Stimulated activated CD8-positive, alpha-beta memory T cell treated with anti-CD3 and anti-CD28 coated beads, Interleukin-15, amount 100 ng/mL, for 4 hours (primary cell): ENCODE results near the gene TCF7.

Experiments
- DNase-seq, 2 donors: peaks; one replicate each; pipeline ENCODE4 v3.0.0-alpha.2; 2020; ENCODE audit warnings: low read depth in 2 of 2

The TCF7 gene

GRCh38 chr5:134090522-134090921, 24.0 kb upstream of the TCF7 start:
- DNase-seq = no peak

DNA sequence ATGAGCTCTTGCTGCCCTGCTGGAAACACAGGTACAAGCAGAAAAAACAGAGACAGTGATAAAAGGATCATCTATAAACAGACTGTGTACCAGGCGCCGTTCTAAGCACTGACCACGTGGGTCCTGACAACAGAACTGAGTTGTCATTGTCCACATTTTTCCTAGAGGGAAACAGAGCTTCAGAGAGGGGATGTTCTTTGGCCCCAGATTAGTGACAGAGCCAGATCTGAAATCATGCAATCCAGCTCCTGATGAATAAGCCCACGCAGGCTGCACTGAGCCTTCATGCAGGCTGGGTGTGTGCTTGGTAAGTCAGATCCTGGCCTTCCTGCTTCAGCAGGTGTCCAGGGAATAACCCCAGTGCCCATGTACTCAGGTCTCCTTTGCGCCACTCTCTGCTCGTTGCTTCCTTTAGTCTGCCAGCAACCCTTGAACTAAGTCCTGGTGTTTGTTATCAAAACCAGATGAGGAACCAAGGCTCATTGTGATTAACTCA, 22.8 kb upstream of the TCF7 start:
- no peak for DNase-seq

GRCh38 chr5:134092875-134093274, 21.6 kb upstream of the TCF7 start:
- no peak for DNase-seq

DNA sequence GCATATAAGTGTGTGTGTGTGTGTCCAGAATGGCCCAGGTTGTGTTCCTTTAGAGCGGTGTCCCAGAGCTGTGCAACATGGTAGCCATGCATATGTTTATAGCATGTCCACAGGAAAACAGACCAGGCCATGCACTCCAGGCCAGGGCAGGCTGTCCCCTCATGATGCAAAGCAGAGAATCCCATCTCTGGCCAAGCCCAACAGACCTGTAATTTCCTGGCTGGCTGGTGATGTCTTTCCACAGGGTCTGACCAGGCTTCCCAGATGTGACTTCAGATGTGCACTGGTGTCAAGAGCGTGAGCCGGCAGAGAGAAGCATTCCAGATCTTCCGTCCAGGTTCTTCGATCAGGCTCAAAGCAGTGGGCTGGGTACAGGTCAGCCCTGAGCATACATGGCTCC, 21.1 kb upstream of the TCF7 start:
- no peak for DNase-seq

- no peak for DNase-seq
Measured at GRCh38 chr5:134095293-134095692, 19.2 kb upstream of the TCF7 start.

DNA sequence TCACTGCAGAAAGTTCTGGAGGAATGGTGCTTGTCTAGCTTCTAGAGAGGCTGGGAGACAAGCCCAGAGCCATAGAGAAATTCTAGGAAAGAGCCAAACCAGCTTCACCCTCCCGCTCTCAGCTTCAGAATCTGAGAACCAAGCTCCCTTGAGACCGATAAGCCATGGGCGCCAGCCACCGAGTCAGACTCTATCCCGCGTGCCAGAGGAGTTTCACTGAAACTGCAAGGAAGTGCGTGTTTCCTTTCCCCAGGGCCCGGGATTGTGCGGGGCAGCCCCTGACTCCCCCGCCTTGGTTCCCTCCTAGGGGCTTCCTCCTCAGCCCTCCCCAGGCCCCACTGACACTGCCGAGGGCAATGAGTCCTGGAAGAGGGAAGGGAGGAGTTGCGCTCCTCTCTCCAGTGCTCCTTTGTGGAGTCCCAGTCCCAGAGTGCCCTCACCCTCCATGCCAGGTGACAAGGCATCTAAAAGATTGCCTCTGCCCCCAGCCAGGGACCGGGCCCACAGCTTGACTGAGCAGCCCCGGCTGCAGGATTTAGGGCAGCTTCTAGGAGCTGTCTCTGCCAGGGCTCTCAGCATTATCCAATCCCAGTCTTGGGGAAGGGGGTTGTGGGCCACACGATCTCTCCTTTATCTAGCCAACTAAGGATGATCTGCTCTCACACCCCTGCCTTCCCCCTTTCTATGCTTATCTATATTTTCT, 18.4 kb upstream of the TCF7 start:
- DNase-seq = no peak

DNA sequence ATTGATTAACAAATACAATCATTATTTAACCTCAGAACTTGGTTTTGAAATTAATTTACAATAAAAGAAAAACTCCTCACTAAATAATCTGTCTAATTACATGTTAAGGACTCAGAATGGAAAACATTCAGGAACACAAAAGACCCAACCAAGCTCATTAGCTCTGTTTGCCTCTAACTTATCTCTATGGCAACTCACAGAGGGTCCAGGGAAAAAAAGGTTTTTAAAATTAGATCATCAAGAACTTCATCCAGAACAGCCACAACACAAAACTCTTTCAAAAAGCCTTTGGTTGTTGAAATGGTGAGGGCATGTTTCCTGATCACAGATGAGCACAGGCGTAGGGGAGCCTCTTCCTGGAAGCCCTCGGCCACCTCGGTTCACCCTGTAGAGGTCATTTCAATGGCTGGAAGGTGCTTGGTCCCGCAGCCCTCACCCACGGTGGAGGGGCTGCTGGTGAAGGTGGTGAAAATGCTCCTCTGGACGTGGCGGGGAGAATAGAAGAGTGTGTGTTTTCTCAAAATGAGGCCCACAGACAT, 17.2 kb upstream of the TCF7 start:
- no peak for DNase-seq

DNA sequence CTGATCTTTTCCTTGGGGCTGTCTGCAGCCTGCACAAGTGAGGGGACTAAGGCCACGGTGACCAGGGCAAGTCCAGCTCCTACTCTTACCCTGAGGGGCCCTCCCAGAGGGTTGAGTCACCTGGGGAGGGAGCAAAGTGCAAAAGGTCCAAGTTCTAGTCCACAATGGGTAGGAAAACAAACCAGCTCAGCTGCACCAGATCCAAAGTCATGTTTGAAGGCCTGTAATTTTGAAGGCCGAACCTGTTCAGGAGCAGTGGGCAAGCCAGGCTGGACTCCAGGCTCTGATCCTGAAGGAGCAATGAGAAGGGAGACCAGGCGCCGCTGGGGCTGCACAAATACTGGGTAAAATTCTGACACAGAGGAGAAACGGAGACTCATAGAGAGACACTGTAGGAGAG, 15.8 kb upstream of the TCF7 start:
- no peak for DNase-seq

GRCh38 chr5:134099288-134099872, 15.1 kb upstream of the TCF7 start:
- DNase-seq = no peak

GRCh38 chr5:134099939-134100282, 14.6 kb upstream of the TCF7 start:
- DNase-seq = no peak

DNA sequence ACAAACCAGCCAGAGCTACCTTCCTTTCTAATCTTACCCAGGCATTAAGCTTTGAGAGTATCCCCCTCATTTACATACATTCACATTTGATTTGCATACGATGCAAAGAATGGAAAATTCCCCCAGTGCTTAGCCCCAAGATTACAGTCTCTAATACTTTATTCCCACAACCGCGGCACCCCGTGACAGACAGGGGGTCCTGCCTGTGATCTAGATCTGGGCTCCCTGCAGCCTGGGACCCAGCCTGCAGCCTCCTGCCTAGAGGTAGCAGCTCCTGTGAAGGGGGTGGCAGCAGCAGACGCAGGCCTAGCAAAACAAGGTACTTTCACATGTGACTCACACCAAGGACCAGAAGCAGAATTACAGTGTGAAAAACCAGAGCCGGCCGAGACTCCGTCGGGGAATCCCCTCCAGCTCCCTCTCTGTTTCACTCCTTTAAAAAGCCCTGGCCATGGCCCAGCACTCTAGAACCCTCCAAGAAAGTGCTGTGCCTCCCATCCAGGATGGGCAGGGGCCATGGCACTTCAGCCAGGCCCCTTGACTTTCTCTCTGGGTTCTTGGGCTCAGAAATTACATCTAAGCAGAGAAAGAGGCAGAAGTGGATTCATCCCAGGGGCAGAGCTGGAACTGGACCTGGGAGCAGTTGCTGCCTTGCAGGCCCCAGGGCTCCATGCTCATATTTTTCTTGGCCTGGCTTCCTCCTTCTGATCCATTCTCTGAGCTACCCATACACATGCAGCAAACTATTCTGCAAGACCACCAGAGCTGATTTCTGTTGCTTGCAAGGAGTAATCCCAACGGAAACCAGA, 14.0 kb upstream of the TCF7 start:
- peak; percentile 63 to 73 for DNase-seq

- DNase-seq = peak in 1 of 2 donors; percentile 49
Measured at GRCh38 chr5:134101686-134102439, 12.6 kb upstream of the TCF7 start.

- DNase-seq = no peak
Measured at GRCh38 chr5:134103397-134103796, 11.1 kb upstream of the TCF7 start.

- DNase-seq = no peak
Measured at GRCh38 chr5:134103998-134104654, 10.4 kb upstream of the TCF7 start.

DNA sequence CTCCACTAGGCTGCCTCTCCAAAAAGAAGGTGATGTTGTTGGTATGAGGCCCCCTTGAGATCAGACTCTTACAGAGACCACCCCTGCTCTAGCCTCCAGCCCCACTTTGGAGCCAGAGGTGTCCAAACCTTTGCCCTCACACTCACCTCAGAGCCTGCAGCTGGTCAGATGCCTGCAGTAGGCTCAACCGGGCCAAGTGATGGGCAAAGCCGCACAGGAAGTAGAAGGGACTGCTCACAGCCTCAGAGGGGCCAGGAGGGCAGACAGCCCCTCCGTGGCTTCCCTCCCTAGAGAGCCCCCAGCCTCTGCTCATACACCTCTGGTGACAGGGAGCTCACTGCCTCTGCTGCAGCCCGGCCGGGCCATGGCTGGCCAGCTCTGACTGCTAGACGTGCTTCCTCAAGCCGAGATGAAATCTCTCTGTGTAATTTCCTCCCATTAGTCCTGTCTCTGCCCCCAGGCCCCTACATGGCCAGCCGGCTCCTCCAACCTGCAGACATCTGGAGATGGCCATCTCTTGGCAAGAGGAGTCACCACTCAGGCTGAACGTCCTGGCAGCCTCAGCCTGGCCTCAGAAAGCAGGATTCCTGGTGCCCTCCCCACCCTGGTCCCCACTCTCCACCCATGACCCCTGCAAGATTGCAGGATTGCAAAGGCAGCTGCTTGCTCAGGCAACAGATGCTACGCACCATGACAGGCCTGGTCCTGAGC, 7.3 kb upstream of the TCF7 start:
- DNase-seq = no peak

DNA sequence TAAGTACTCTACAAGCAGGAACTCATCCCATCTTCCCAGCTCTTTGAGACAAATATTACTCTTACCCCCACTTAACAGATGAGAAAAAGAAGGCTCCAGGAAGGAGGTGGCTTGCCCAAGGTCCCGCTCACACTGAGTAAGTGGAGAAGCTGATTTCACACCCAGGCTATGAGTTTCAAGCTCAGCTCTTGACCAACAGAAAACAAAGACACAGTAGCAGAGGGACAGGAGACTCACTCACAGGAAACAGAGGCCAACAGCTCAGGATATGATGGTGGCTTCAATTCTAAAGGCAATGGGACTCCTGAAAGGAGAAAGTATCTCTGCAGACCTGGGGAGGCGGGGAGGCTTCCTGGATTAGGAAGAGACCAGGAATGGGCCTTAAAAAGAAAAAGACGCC, 6.7 kb upstream of the TCF7 start:
- DNase-seq = no peak

DNA sequence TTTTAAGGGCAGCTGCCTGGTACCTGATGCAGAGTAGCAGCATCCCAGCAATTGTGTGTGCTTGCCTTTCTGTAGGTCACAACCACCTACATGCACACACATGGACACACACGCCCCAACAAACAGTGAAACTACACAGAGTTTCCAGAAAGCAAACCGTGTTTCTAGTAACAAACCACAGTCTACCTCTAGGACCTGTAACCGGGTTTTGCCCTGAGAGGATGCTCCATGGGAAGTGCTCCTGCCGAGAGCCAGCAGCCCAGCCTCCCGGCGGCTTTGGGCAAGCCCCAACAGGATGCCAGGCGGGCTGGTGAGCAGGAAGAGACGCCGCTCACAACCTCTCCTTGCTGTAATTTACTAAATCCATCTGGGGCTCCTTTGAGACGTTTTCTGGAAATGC, 4.1 kb upstream of the TCF7 start:
- DNase-seq = no peak

DNA sequence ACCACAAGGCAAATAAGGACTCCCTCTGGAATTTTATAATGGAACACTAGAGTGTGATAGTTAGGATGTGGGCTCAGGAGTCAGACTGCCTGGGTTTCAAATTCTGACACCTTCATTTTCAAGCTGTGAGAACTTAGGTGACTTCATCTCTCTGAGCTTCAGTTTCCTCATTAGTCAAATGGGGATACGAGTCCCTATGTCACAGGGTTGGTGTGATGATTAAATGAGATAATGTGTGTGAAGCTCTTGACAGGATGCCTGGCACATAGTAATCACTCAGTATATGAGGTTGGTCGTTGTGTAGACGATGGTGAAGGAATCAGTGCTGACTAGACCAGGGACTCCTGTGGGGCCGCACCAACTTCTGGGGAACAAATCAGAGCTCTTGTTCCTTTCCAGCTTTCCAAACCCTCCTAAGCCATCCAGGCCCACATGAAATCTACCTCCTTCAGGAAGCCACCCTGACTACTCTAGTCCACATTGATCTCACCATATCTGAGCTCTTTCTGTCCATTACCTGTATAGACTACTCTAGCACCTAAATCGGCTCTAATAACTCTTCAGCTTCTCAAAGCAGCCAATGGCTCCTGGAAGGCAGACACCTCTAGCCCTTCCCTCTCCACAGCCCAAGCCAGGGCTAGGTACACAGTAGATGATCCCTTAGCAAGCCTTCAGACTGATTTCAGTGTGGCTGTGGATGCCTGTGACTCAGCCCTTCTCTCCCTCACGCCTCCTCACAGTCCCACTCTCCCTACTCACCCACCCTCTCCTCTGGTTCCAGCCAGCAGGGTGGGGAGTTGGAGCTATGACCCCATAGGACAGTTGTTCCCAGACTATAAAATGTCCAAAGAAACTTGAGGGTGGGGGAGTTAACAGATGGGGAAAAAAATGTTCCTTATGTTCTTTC, 2.5 kb upstream of the TCF7 start:
- DNase-seq = no peak

DNA sequence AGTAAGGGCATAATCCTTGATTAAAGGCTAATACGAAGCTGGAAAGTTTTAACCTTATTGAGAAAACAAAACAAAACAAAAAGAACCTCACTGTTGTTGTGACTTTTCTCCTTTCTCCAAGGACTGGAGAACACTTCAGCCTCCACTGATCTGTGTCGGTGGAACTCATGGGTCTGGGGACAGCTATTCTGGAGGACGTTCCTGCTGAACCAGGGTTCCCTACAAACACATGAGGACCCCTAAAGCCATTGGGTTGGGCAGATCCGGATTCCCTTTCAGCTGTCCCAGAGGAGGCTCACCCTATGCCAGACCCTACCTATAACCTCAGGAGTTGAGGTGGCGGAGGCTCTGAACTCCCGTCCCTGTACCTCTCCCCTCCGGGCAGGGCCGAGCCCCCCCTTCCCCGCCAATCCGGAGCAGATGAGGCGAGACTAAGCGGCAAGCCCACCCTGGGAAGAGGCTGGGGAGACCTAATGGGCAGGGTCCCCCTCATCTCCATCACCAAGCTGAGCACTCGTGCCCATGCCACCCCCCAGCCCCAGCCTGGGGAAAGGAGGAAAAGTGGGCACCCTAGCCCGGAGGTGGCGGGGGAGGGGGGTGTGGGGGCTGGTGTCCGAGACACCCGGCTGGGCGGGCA, 1.6 kb upstream of the TCF7 start:
- DNase-seq = no peak
